HG02981 (cell line): Measurements from ENCODE around the gene DHRS12.

Experiments
- ATAC-seq: cut with Tn5 transposase; IDR thresholded peaks from one replicate; pipeline ENCODE4 v1.9.1; 2021; ENCODE audit warnings: mild to moderate bottlenecking, moderate library complexity; ENCODE audit not compliant: unreplicated experiment

Gene DHRS12

DNA sequence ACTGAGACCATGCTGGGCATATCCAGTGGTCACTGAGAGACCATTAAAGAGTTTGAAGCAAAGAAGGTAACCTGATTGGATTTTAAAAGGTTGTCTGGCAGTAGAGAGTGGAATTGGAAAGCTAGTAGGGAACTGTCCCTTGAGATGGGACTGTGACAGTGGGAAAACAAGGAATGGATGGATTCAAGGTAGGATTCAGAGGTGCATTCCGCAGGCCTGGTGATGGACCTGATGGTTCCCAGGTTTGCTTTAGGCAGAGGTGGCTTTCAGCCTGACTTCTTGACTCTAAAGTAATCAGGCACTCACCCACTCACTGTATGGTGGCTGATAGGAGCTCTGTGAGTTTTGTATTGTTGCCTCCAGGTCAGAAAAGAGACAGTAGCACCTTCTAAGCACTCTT, 73.0 kb downstream of the DHRS12 start:
- ATAC-seq, result no peak

DNA sequence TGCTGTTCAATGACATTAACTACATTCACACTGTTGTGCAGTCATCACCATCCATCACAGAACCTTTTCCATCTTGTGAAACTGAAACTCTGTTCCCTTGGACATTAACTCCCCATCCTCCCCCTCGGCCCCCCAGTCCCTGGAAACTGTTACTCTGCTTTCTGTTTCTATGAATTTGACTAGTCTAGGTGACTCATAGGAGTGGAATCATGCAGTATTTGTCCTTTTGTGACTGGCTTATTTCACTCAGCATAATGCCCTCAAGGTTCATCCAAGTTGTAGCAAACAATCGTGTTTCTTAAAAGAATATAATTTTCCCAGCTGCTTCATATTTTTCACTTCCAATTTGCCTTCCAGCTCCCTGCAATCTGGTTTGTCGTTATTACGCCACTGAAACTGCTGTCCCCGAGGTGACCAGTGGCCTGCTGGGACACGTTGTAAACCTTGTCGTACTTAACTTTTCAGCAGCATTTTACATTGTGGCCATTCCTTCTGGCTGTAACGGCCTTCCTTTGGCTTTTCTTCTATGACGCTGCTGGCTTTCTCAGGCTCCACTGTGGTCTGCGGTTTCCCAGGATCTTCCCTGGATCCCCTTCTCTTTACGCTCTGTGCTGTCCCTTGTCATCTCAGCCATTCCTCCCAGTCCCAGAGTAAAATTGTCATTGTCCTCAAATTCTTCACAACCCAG, 74.0 kb downstream of the DHRS12 start:
- ATAC-seq, result no peak

DNA sequence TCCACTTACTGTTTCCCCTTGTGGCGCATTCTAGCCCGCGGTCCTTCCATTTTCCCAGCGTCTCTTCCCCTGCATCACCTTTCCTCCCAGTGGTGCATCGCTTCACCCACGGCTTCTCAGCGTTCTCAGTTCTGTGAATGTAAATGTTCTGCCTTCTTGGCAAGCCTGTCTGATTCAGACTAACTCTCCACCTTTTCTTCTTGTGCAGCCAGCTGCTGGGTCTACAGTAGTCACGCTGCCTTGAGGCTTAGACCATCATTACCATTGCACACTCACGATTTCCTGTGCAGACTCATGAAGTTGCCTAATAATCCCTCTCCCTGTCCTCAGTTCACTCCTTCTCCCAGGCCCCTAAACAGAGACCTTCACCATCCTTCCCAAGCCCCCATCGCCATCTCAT, 75.0 kb downstream of the DHRS12 start:
- no peak for ATAC-seq

DNA sequence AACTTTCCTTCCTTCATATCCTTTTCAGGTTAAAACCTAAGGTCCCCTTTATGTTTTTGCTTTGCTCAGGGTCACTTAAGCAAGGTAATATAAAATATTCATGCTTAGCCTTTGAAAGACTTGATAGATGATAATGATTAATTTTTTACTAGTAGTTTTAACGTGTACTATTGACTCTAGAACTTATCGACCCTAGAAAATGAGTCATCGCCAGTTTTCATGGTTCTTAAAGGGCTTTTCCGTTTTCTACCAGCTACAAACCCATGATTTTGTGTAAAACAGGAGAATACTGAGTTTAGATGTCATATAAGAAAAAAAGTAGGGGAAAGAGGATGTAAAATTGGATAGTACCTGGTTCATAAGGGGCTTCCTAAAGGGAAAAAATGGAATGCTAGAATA, 75.7 kb downstream of the DHRS12 start:
- ATAC-seq, result no peak

DNA sequence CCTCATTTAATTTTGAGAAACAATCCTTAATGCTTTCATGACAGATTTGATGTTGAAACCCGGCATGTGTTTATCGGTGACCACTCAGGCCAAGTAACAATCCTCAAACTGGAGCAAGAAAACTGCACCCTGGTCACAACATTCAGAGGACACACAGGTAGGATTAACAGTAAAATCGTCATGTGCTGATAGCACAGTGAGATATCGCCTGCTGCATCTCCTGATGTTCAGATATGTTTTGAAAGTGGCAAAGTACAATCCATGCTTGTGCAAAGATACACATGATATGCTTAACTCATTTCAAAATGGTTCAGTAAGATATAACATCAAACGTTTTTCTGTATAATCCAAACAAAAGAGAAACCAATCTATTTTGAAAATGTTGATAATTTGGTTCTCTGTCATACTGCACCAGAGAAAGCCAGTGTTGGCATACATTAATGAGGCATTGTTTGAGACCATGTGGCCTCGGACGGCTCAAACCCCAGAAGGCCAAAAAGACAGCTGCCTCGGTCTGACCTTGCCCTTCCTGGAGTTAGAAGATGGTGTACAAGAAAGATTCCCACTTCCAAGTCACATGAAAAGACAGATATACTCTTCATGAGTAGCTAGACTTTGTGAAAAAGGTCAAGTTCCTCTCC, 76.2 kb downstream of the DHRS12 start:
- ATAC-seq, result no peak

DNA sequence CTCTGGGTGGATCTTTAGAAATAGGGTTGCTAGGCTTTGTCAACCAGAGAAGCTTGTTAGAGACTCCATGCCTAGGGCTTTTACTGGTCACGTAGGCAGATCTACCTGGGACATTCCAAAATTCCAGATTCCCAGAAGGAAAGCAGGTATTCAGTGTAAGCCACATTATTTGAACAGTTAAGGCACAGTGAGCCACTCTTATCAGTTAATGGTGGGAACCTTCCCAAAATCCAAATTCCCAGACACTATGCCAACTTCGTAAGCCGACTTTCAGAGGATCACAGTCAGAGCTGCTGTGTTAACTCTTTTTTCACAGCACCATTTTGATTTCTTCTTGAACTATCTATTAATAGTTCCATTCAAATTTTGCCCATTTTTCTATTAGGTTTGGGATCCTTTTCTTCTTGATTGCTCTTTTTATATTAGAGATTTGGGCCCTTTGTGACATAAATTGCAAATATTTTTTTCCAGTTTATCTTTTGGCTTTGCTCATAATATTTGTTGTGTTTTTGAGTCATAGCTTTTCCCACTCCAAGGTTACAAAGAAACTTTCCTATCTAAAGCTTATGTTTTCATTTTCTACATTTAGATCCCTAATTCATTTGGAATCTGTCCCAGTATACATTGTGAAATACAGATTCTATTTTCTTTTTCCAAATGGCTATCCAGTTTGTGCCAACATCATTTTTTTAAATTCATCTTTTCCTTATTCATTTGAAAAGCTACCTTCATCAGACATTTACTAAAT, 77.3 kb downstream of the DHRS12 start:
- no peak for ATAC-seq

DNA sequence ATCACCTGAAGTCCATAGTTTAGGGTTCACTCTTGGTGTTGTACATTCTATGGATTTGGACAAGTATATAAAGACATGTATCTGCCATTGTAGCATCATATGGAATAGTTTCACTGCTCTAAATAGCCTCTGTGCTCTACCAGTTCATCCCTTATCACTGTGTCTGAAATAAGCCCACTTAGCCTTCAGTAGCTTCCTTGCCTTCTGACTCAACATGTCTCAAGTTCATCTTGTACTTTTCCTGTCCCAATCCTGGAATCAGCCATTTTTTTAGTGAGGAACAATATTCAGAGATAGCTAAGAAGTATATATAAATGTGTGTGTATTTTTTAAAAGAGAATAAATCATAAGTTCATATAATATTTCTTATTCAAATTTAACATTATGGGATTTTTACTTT, 79.2 kb downstream of the DHRS12 start:
- ATAC-seq, result no peak

DNA sequence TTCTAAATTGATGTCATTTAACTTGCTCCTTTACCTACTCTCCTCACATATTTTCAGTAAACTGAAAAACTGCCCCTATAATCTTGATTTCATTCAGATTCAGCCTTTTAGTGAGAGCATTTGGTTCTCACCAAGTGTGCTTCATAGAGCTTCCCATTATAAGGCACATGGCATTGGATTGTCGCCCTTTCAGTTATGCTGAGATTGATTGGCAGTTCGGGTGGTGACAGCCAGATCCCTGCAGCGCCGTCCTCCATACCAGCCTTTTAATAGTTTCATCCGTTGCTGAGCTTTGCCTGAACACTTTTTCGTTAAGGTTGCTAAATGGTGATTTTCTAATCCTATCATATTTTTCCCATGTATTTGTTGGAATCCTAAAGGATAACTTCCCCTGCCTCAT, 80.4 kb downstream of the DHRS12 start:
- no peak for ATAC-seq

DNA sequence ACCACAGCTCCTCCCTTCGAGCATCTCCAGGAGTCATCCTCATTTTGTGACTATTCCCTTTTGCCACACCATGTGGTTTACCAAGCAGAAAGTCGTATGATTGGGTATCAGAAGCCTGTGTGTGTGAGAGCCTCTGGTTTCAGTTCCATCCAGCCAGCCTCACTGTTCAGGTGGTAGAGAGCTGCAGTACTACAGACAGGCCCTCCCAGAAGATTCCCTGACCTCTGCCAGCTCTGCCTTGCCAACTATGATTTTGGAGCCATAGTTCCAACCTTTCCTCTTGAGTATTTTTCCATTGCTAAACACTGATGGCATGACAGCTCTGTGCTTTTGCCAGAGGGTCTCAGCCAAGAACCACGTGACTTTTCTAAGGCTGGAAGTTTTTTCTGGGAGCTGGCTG, 82.5 kb downstream of the DHRS12 start:
- ATAC-seq, result no peak

DNA sequence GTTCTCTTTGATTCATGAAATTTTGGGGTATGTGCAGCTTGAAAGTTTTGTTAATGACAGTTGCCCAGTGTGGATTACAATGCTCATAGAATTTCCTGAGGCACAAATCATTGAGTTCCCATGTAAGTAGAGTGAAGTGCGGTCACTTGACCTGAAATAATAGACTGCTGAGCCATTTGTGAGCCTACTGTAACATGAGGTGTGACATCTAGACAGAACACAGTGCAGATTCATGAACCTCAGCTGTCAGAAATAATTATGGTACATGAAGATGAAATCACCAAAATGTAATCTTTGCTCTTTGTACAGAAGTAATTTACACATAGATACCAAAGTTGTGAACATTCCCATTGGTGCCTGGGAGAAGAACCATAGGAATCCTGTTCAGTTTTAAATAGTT, 84.6 kb downstream of the DHRS12 start:
- ATAC-seq, result no peak
